Measurements from ENCODE around the gene EXOC6. TPM values are rescaled to one million over a fixed set of nuclear protein-coding genes. Genes with fewer than 3 reads are reported as not detected.
"Not testable (repeated sequence)": the region's sequence is repeated elsewhere in the genome, so short reads cannot be mapped to it uniquely, and the experiment has no call there.

Gene EXOC6
- total RNA-seq, 1 donor from 2014 or later: 12.2 TPM

- no peak for DNase-seq (ENCODE audit: low spot score in 2 of 2)
- H3K27me3 ChIP-seq: no peaks in the 10 kb centered on the region
- H3K4me3 ChIP-seq: no peak overlapping the region
- intact Hi-C loops (cut with DNase I): no loop called here
- no peak for TF ChIP-seq CTCF (IDR thresholded peaks at IDR 0.05)
- H3K4me1 ChIP-seq: no peaks in the 10 kb centered on the region
- no peaks in the 10 kb centered on the region for H3K36me3 ChIP-seq
- no peaks in the 10 kb centered on the region for H3K9me3 ChIP-seq
- H3K27ac ChIP-seq: no peak overlapping the region
Observed at GRCh38 chr10:93095225-93095624, 246.9 kb downstream of the EXOC6 start.

GRCh38 chr10:93096901-93097300 is 248.6 kb downstream of the EXOC6 start:
- H3K27ac ChIP-seq: no peak overlapping the region

GRCh38 chr10:93097386-93097785 is 249.1 kb downstream of the EXOC6 start:
- Histone ChIP-seq H3K4me1 (no peaks in the 10 kb centered on the region), H3K36me3 (no peaks in the 10 kb centered on the region), H3K27ac (no peak overlapping the region), H3K4me3 (no peak overlapping the region), H3K27me3 (no peaks in the 10 kb centered on the region), H3K9me3 (no peaks in the 10 kb centered on the region)
- DNase-seq (ENCODE audit: low spot score in 2 of 2): no peak
- TF ChIP-seq CTCF (IDR thresholded peaks at IDR 0.05): no peak
- intact Hi-C loops (cut with DNase I): no loop called here

More at GRCh38 chr10:93096901-93097300, 248.6 kb downstream of the EXOC6 start:
- no peaks in the 10 kb centered on the region for H3K27me3 ChIP-seq
- no peak for TF ChIP-seq CTCF (IDR thresholded peaks at IDR 0.05)
- H3K4me1 ChIP-seq: no peaks in the 10 kb centered on the region
- no peak for DNase-seq (ENCODE audit: low spot score in 2 of 2)
- intact Hi-C loops (cut with DNase I): no loop called here
- H3K4me3 ChIP-seq: no peak overlapping the region
- no peaks in the 10 kb centered on the region for H3K9me3 ChIP-seq
- no peaks in the 10 kb centered on the region for H3K36me3 ChIP-seq

- intact Hi-C loops (cut with DNase I): no loop called here
- Histone ChIP-seq H3K4me1 (no peaks in the 10 kb centered on the region), H3K27ac (no peak overlapping the region), H3K27me3 (no peaks in the 10 kb centered on the region), H3K36me3 (no peaks in the 10 kb centered on the region), H3K9me3 (peaks cover 0 to under 1% of the 10 kb centered on the region in 2 donors), H3K4me3 (no peak overlapping the region)
- no peak for DNase-seq (ENCODE audit: low spot score in 2 of 2)
- no peak for TF ChIP-seq CTCF (IDR thresholded peaks at IDR 0.05)
Observed at GRCh38 chr10:93098816-93099215, 250.5 kb downstream of the EXOC6 start.

- Histone ChIP-seq H3K27ac (no peak overlapping the region), H3K9me3 (peaks cover 0 to 5% of the 10 kb centered on the region in 2 donors), H3K4me3 (no peak overlapping the region), H3K27me3 (no peaks in the 10 kb centered on the region), H3K36me3 (no peaks in the 10 kb centered on the region), H3K4me1 (no peaks in the 10 kb centered on the region)
- no peak for DNase-seq (ENCODE audit: low spot score in 2 of 2)
- no peak for TF ChIP-seq CTCF (IDR thresholded peaks at IDR 0.05)
- intact Hi-C loops (cut with DNase I): no loop called here
Observed at GRCh38 chr10:93099670-93100069, 251.3 kb downstream of the EXOC6 start.

GRCh38 chr10:93101148-93101547 is 252.8 kb downstream of the EXOC6 start:
- H3K27ac ChIP-seq; H3K36me3 ChIP-seq; H3K9me3 ChIP-seq; H3K27me3 ChIP-seq; H3K4me1 ChIP-seq; DNase-seq (ENCODE audit: low spot score in 2 of 2); H3K4me3 ChIP-seq; intact Hi-C loops (cut with DNase I): not testable (repeated sequence)
